ENCODE results near the gene RCAN2. TPM values are rescaled to one million over a fixed set of nuclear protein-coding genes. Genes with fewer than 3 reads are reported as not detected.

The RCAN2 gene
- total and polyA plus RNA-seq, 2 donors (not counting 1 experiment from before 2014, with no cell fraction given) = not detected

DNA sequence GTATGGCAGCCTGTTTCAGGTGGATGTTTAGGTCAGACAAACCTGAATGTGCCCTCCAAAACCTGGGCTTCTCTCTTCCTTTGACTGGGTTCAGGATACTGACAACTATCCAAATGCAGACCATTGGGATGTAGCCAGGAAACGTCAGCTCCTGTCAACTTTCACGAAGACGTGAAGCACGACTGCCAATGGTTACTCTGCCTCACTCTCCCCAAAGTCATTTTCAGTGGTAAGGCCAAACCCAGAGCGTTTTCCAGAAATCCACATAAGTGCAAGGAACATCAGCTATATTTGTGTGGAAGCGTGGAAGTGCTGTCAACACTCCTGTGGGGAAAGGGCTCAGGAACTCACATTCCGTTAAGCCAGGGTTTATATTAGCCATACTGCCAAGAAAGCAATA, 20.1 kb upstream of the RCAN2 start:
- 100% methylated on average over 6 of the region's 7 CpGs for WGBS (ENCODE audit: insufficient coverage)
- Histone ChIP-seq H4K20me1 (ENCODE audit: control insufficient read depth, insufficient read depth, low read length, poor library complexity, severe bottlenecking) (no peaks in the 10 kb centered on the region), H3K4me2 (replicated peaks; ENCODE audit: low read depth, low read length, poor library complexity, severe bottlenecking) (no peak overlapping the region), H3K79me2 (ENCODE audit: control insufficient read depth, insufficient read depth, low read length) (no peaks in the 10 kb centered on the region), H3K36me3 (replicated peaks in 1 of 2; ENCODE audit: control extremely low read depth in 1 of 2, control insufficient read depth in 1 of 2, extremely low read depth in 1 of 2, insufficient read depth in 2 of 2, low read length in 1 of 2) (no peaks in the 10 kb centered on the region), H3K9ac (ENCODE audit: low read length) (no peak overlapping the region), H3K4me1 (ENCODE audit: control insufficient read depth in 2 of 2, insufficient read depth in 2 of 2, low read length in 2 of 2) (no peaks in the 10 kb centered on the region), H2AFZ (ENCODE audit: insufficient read depth, low read depth, low read length, poor library complexity, severe bottlenecking) (no peak overlapping the region), H3K9me3 (ENCODE audit: control extremely low read depth in 1 of 3, control insufficient read depth in 2 of 3, insufficient read depth in 1 of 3, low read length in 2 of 3) (no peaks in the 10 kb centered on the region), H3K4me3 (ENCODE audit: control extremely low read depth in 1 of 5, extremely low read depth in 1 of 5, insufficient read depth in 1 of 5, low read depth in 2 of 5, low read length in 4 of 5) (no peak overlapping the region), H3K27ac (ENCODE audit: low read length in 2 of 2) (no peak overlapping the region), H3K27me3 (replicated peaks in 1 of 4; ENCODE audit: control extremely low read depth in 1 of 4, control insufficient read depth in 3 of 4, insufficient read depth in 4 of 4, low read length in 3 of 4) (no peaks in the 10 kb centered on the region)
- ChIA-PET CTCF (no interaction called here), POLR2A (no interaction called here)
- H3K27ac Mint-ChIP-seq = no peak overlapping the region
- peaks cover 13% of the 10 kb centered on the region for H3K27me3 Mint-ChIP-seq
- no peak for DNase-seq
- H3K4me1 Mint-ChIP-seq = no peaks in the 10 kb centered on the region
- intact Hi-C loops (cut with micrococcal nuclease) = no loop called here
- ATAC-seq (ENCODE audit: low read depth) = no peak
- no peak for TF ChIP-seq EZH2 (IDR thresholded peaks at IDR 0.05; ENCODE audit: borderline replicate concordance, insufficient read depth, low read depth, low read length, poor library complexity, severe bottlenecking)
- TF ChIP-seq, protein P1, sequence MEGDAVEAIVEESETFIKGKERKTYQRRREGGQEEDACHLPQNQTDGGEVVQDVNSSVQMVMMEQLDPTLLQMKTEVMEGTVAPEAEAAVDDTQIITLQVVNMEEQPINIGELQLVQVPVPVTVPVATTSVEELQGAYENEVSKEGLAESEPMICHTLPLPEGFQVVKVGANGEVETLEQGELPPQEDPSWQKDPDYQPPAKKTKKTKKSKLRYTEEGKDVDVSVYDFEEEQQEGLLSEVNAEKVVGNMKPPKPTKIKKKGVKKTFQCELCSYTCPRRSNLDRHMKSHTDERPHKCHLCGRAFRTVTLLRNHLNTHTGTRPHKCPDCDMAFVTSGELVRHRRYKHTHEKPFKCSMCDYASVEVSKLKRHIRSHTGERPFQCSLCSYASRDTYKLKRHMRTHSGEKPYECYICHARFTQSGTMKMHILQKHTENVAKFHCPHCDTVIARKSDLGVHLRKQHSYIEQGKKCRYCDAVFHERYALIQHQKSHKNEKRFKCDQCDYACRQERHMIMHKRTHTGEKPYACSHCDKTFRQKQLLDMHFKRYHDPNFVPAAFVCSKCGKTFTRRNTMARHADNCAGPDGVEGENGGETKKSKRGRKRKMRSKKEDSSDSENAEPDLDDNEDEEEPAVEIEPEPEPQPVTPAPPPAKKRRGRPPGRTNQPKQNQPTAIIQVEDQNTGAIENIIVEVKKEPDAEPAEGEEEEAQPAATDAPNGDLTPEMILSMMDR (IDR thresholded peaks at IDR 0.05) = no peak
- no peak overlapping the region for H3K4me3 Mint-ChIP-seq
- H3K9me3 Mint-ChIP-seq (ENCODE audit: insufficient read depth) = no peaks in the 10 kb centered on the region

DNA sequence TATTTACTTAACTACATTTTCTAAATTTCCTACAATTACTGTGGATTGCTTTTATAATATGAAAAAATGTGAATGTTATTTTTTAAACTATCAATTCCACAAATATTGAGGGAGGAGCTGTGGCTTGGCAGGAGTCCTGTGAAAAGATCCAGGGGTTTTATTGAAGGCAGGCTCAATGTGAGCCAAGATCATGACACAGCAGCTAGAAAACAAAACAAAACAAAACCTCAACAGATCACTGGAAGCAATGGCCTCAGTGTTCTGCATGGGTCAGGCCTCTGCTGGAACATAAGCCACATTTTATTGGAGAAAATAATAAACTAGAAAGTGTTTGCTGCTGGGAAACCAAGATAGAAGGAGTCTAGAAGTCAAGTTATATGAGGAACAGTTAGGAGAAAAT, 19.4 kb upstream of the RCAN2 start:
- Histone ChIP-seq H3K4me3 (ENCODE audit: control extremely low read depth in 1 of 5, extremely low read depth in 1 of 5, insufficient read depth in 1 of 5, low read depth in 2 of 5, low read length in 4 of 5) (no peak overlapping the region), H3K36me3 (replicated peaks in 1 of 2; ENCODE audit: control extremely low read depth in 1 of 2, control insufficient read depth in 1 of 2, extremely low read depth in 1 of 2, insufficient read depth in 2 of 2, low read length in 1 of 2) (no peaks in the 10 kb centered on the region), H3K4me1 (ENCODE audit: control insufficient read depth in 2 of 2, insufficient read depth in 2 of 2, low read length in 2 of 2) (no peaks in the 10 kb centered on the region), H2AFZ (ENCODE audit: insufficient read depth, low read depth, low read length, poor library complexity, severe bottlenecking) (no peak overlapping the region), H3K27me3 (replicated peaks in 1 of 4; ENCODE audit: control extremely low read depth in 1 of 4, control insufficient read depth in 3 of 4, insufficient read depth in 4 of 4, low read length in 3 of 4) (no peaks in the 10 kb centered on the region), H3K9me3 (ENCODE audit: control extremely low read depth in 1 of 3, control insufficient read depth in 2 of 3, insufficient read depth in 1 of 3, low read length in 2 of 3) (no peaks in the 10 kb centered on the region), H4K20me1 (ENCODE audit: control insufficient read depth, insufficient read depth, low read length, poor library complexity, severe bottlenecking) (no peaks in the 10 kb centered on the region), H3K9ac (ENCODE audit: low read length) (no peak overlapping the region), H3K4me2 (replicated peaks; ENCODE audit: low read depth, low read length, poor library complexity, severe bottlenecking) (no peak overlapping the region), H3K27ac (ENCODE audit: low read length in 2 of 2) (no peak overlapping the region), H3K79me2 (ENCODE audit: control insufficient read depth, insufficient read depth, low read length) (no peaks in the 10 kb centered on the region)
- POLR2A ChIA-PET = no interaction called here
- H3K4me3 Mint-ChIP-seq = no peak overlapping the region
- H3K27me3 Mint-ChIP-seq = peaks cover 13% of the 10 kb centered on the region
- no peak overlapping the region for H3K27ac Mint-ChIP-seq
- DNase-seq (no peak), ATAC-seq (ENCODE audit: low read depth) (no peak)
- H3K9me3 Mint-ChIP-seq (ENCODE audit: insufficient read depth) = no peaks in the 10 kb centered on the region
- no peak for TF ChIP-seq EZH2 (IDR thresholded peaks at IDR 0.05; ENCODE audit: borderline replicate concordance, insufficient read depth, low read depth, low read length, poor library complexity, severe bottlenecking)
- TF ChIP-seq, protein P1 (IDR thresholded peaks at IDR 0.05) = no peak
- H3K4me1 Mint-ChIP-seq = no peaks in the 10 kb centered on the region
- CTCF ChIA-PET = no interaction called here
- intact Hi-C loops (cut with micrococcal nuclease) = no loop called here

All from B cell (primary cell).